Right ventricle myocardium inferior (tissue), 1 donor: ENCODE data around the gene REV1. TPM values are rescaled to one million over a fixed set of nuclear protein-coding genes. Genes with fewer than 3 reads are reported as not detected.
"Not testable (repeated sequence)": the region's sequence is repeated elsewhere in the genome, so short reads cannot be mapped to it uniquely, and the experiment has no call there.

Source experiments
- ATAC-seq: fragments of 200-7000 bp; cut with Tn5 transposase; one replicate; pipeline ENCODE4 v1.9.1; 2020; ENCODE audit warnings: mild to moderate bottlenecking, moderate library complexity
- DNase-seq: peaks from one replicate; pipeline ENCODE4 v3.0.0; 2021; ENCODE audit errors: missing footprints
- intact Hi-C: fragments of 100-400 bp; cut with DNase I; formaldehyde crosslinking; loops from one replicate; pipeline ENCODE4 v1.11.0; 2022
- total RNA-seq: library from RNA; stranded (reverse); fragmentation: NEBNext Ultra II Directional; extraction: Animal tissue kit (Norgen Biotek cat#: 25700); gene quantifications from one replicate; pipeline ENCODE4 v1.2.1, GENCODE V29; 2021
- donor health status: DM: no; HTN: yes; CAD: no; lungs with severe emphysema.

REV1 gene
- total RNA-seq, 1 donor from 2014 or later, result 49.8 TPM

- intact Hi-C loops, result loop anchor here (10.0 kb wide), 1 partner anchor 334 kb away; the partner anchor contains the start of genes LIPT1 and TSGA10
- ATAC-seq (peak; percentile 53), DNase-seq (peak; percentile 89)
Observed at GRCh38 chr2:99489063-99489760, 605 bp downstream of the REV1 start.

DNA sequence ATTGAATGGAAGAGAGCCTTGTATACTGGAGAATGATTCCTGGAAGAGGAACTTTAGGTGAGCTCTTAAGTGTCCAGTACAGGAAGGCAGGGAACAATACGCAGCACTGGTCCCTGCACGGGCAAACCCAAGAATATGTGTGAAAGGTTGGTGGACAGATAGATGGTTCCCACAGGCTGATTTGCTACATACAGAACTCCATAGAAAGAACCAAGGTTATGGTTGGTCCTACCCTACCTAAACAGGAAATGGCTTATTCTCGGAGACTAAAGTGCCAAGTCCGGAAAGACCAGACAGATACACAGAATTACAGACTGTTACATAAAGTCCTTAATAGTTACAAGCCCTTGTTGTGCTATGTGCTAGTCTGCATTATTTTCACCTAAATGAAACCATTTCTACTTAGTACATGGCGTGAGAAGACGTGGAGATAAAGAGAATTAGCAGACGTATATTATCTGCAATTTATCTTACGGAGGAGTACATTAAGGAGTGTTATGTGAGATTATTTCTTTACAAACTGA is 1.2 kb downstream of the REV1 start:
- intact Hi-C loops, result loop anchor here (10.0 kb wide), 1 partner anchor 334 kb away; the partner anchor contains the start of genes LIPT1 and TSGA10
- no peak for DNase-seq
- ATAC-seq, result no peak

DNA sequence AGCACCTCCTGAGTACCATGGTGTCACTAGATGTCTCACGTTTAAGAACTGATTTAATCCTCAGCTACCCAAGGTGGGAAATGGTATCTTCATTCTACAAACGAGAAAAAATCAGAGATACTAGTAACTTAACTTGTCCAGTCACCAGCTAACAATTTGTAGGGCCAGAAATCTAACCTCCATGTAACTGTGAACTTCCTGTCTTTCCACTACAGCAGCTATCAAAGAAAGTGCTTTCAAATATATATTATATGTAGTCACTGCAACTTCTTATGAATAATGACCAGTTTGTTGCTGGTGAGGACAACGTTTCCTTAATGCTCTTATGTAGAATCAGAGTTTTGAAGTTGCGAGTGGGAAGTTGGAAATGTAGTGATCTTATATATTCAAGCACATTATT is 1.9 kb downstream of the REV1 start:
- ATAC-seq (no peak), DNase-seq (no peak)
- intact Hi-C loops, result loop anchor here (10.0 kb wide), 1 partner anchor 333 kb away; the partner anchor contains the start of genes LIPT1 and TSGA10

- DNase-seq (no peak), ATAC-seq (no peak)
- intact Hi-C loops, result loop anchor here (10.0 kb wide), 1 partner anchor 331 kb away; the partner anchor contains the start of genes LIPT1 and TSGA10
Observed at GRCh38 chr2:99485824-99486223, 4.0 kb downstream of the REV1 start.

DNA sequence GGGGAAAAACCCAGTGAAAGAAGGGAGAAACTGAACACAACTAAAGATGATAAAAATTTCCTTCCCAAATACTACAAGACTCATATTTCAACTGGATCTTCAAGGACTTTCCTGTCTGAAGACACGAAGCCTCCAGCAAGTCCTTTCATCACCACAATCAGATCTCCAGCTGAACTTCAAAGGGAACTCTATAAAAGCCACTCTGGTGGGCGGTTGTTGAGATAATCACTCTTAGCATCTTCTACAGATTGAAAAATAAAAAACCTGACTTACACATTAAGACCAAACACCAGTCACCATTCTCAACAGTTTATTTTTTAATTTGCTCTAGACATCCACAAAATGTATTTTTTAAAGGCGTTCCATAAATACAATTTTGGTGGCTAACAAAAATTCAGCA is 4.4 kb downstream of the REV1 start:
- intact Hi-C loops, result loop anchor here (10.0 kb wide), 1 partner anchor 331 kb away; the partner anchor contains the start of genes LIPT1 and TSGA10
- ATAC-seq (no peak), DNase-seq (no peak)

- intact Hi-C loops, result loop anchor here (10.0 kb wide), 1 partner anchor 329 kb away; the partner anchor contains the start of genes LIPT1 and TSGA10
- DNase-seq (no peak), ATAC-seq (no peak)
Observed at GRCh38 chr2:99484205-99484604, 5.6 kb downstream of the REV1 start.

GRCh38 chr2:99481941-99482340 is 7.9 kb downstream of the REV1 start:
- ATAC-seq (peak; percentile 23), DNase-seq (no peak)
- intact Hi-C loops, result loop anchor here (10.0 kb wide), 1 partner anchor 327 kb away; the partner anchor contains the start of genes LIPT1 and TSGA10

DNA sequence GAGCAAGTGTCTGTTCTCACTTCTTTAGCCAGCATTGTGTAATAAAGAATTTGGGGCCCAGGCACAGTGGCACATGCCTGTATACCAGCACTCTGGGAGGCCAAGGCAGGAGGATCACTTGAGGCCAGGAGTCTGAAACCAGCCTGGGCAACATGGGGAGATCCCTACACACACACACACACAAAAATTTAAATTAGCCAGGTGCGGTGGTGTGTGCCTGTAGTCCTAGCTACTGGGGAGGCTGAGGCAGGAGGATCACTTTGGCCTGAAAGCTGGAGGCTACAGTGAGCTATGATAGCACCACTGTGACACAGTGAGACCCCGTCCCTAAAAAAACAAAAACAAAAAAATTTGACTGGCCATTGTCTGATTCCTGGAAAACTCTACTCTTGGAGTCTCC is 8.3 kb downstream of the REV1 start:
- intact Hi-C loops, result loop anchor here (10.0 kb wide), 1 partner anchor 327 kb away; the partner anchor contains the start of genes LIPT1 and TSGA10
- DNase-seq (no peak), ATAC-seq (no peak)

- DNase-seq (no peak), ATAC-seq (no peak)
- intact Hi-C loops, result loop anchor here (10.0 kb wide), 1 partner anchor 326 kb away; the partner anchor contains the start of genes LIPT1 and TSGA10
Observed at GRCh38 chr2:99480390-99480789, 9.4 kb downstream of the REV1 start.

DNA sequence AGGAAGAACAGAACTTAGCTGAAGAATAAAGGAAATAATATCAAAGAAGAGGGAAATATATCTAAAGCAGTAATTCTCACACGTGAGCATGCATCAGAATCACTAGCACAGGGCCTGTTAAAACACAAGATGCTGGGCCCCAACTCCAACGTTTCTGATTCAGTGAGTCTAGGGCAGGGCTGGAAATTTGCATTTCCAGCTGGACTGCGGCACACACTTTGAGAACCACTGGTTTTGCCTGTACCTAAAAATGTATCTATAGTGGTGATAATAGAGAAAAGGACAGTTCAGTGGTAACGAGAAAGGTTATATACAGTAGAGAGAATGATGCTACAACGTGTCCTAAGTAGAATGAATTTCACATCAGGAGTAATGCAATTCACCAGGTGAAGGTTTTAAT is 11.2 kb downstream of the REV1 start:
- ATAC-seq (no peak), DNase-seq (no peak)
- intact Hi-C loops, result no loop called here

- ATAC-seq (no peak), DNase-seq (no peak)
- intact Hi-C loops, result no loop called here
Observed at GRCh38 chr2:99477054-99477453, 12.8 kb downstream of the REV1 start.

DNA sequence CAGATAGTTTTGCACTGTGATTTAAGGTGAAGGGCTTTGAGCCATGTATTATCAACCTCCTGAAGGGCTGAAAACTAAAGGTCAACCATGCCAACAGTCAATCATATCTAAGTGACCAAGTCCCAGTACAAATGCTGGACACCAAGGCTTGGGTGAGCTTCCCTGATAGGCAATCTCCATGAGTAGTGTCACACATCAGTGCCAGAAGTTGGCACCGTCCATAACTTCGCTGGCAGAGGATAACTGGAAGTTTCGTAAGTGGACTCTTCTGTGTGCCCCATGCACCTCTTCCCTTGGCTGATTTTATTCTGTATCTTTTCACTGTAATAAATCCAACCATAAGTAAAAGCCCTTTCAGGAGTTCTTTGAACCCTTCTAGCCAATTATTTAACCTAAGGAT is 13.2 kb downstream of the REV1 start:
- ATAC-seq (peak; percentile 68), DNase-seq (no peak)
- intact Hi-C loops, result no loop called here

GRCh38 chr2:99475095-99475494 is 14.7 kb downstream of the REV1 start:
- ATAC-seq, DNase-seq, intact Hi-C loops: not testable (repeated sequence)

GRCh38 chr2:99473518-99474083 is 16.2 kb downstream of the REV1 start:
- DNase-seq (no peak), ATAC-seq (no peak)
- intact Hi-C loops, result no loop called here

DNA sequence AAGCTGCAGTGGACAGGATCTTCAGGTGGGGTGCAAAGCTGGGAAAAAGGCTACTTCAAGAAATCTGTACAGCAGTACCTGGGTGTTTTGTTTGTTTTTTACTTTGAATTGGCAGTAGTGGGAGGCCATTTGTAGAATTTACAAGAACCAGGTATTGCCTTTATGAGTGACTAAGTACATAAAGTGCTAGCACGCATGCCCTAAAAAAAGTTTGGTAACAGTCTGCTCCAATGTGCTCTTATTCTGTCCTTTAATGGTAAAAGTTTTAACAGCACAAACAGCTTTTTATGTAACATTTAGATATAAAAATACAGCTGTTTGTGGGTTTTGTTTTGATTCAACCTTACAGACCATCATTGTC is 17.2 kb downstream of the REV1 start:
- DNase-seq (no peak), ATAC-seq (no peak)
- intact Hi-C loops, result no loop called here

- DNase-seq (no peak), ATAC-seq (no peak)
- intact Hi-C loops, result no loop called here
Observed at GRCh38 chr2:99471654-99472599, 17.9 kb downstream of the REV1 start.

- intact Hi-C loops, result no loop called here
- no peak for ATAC-seq
Observed at GRCh38 chr2:99470957-99471356, 18.9 kb downstream of the REV1 start.

DNA sequence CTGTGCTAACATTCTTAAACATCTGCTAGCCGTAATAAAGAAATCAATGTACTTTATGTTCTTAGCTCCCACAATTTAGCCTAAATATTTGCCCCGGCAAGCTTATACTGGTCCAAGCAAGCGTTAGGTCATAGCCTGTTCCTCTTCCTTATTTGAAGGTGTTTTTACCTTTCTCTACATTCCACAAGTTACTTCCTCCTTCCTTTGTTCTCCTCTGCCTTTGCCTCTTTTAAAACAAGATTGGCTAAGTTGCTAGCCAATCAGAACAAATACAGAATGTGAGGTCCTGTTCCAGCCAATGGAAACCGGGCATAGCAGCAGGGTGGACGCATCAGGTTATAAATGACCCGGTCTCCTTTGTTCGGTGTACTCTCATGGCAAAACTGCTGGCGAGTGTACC is 19.4 kb downstream of the REV1 start:
- ATAC-seq, intact Hi-C loops, DNase-seq: not testable (repeated sequence)

More at GRCh38 chr2:99470957-99471356, 18.9 kb downstream of the REV1 start:
- DNase-seq, result no peak

- intact Hi-C loops, result no loop called here
- ATAC-seq (no peak), DNase-seq (no peak)
Observed at GRCh38 chr2:99469394-99469793, 20.4 kb downstream of the REV1 start.
